Activated CD4-positive, alpha-beta T cell treated with anti-CD3 and anti-CD28 coated beads for 24 hours (primary cell): ENCODE measurements around the gene ZNF441.
"Not testable (repeated sequence)": the region's sequence is repeated elsewhere in the genome, so short reads cannot be mapped to it uniquely, and the experiment has no call there.

Experiments
- DNase-seq, 2 donors: peaks; one replicate each; pipeline ENCODE4 v3.0.0-alpha.2; 2020; ENCODE audit warnings: low read depth in 2 of 2

The ZNF441 gene

DNA sequence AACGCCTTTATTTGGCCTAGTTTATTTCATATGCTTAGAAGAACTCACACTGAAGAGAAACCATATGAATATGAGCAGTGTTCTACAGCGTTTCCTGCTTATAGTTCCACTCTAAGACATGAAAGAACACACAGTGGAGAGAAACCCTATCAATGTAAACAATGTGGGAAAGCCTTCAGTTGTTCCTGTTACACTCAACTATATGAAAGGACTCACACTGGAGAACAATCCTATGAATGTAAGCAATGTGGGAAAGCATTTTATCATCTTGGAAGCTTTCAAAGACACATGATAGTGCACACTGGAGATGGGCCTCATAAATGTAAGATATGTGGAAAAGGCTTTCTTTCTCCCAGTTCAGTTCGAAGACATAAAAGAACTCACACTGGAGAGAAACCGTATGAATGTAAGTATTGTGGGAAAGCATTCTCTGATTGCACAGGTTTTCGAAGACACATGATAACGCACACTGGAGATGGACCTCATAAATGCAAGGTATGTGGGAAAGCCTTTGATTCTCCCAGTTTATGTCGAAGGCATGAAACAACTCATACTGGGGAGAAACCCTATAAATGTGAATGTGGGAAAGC, 13.7 kb downstream of the ZNF441 start:
- no peak for DNase-seq

DNA sequence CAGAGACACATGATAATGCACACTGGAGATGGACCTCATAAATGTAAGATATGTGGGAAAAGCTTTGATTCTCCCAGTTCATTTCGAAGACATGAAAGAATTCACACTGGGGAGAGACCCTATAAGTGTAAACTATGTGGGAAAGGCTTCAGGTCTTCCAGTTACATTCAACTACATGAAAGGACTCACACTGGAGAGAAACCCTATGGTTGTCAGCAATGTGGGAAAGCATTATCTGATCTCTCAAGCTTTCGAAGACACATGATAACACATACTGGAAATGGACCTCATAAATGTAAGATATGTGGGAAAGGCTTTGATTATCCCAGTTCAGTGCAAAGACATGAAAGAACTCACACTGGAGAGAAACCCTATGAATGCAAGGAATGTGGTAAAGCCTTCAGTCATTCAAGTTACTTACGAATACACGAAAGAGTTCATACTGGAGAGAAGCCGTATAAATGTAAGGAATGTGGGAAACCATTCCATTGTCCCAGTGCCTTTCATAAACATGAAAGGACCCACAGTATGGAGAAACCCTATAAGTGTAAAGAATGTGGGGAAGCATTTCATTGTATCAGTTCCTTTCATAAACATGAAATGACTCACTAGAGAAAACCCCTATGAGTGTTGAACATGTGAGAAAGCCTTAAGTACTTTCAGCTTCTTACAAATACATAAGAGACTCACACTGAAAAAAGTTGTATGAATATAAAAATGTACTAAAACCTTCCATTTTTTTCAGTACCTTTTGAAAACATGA, 14.7 kb downstream of the ZNF441 start:
- DNase-seq = no peak

DNA sequence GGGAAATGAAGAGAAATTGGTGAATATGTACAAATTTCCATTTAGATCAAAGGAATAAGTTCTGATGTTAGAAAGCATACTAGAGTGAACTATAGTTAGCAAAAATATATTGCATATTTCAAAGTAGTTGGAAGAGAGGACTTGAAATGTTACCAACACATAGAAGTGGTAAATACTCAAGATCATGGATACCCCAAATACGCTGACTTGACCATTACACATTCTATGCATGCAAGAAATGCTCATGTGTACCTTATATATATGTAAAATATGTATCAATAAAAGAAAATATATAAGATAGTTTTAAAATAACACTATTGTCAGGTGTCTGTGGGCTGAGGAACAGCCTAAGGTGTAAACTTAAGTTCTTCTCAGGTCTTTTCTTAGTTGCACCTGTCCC, 17.0 kb downstream of the ZNF441 start:
- no peak for DNase-seq

DNA sequence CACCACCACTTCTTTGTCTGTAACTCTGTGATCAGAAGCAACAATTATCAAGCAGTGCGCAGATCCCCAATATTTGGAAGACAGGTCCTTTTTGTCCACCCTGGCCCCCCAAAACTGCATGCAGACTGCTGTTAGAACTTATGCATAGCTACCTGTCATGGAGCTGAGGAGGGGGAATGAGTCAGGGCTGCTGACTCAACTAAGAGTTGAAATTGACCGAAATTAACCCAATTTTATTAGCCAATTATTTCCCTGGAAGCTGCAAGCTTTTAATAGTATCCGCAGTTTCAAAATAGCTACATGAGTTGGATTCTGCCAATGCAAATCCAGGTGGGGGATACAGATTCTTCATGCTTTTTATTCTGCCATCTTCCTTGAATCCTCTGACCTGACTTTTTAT, 17.6 kb downstream of the ZNF441 start:
- DNase-seq = no peak

DNA sequence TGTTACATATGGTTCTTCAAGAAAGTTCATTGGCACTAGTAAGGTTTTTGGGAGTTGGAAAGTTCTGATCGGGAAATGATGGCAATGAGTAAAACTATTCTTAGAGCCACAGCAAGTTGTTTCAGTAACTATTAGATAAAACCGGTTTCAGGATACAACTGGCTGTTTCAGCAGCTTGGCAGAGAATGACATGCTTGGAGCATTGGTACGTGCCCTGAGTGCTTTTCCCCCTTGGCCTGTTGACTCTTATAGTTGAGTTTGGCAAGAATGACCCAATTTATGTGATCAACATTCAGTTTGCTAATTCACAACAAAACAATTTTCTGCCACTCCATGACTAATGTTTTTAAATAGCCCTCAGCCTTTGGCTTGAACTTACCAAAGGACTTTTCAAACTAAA, 20.7 kb downstream of the ZNF441 start:
- no peak for DNase-seq

DNA sequence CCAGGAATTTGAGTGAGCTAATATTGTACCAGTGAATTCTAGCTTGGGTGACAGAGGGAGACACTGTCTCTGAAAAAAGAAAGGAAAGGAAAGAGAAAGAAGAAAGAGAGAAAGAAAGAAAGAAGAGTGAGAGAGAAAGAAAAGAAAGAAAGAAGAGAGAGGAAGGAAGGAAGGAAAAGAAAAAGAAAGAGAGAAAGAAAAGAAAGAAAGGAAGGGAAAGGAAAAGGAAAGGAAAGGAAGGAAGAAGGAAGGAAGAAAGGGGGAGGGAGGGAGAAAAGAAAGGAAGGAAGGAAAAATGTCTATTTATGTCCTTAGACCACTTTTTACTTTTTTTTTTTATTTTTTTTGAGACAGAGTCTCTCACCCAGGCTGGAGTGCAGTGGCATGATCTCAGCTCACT, 26.1 kb downstream of the ZNF441 start:
- no peak for DNase-seq

DNA sequence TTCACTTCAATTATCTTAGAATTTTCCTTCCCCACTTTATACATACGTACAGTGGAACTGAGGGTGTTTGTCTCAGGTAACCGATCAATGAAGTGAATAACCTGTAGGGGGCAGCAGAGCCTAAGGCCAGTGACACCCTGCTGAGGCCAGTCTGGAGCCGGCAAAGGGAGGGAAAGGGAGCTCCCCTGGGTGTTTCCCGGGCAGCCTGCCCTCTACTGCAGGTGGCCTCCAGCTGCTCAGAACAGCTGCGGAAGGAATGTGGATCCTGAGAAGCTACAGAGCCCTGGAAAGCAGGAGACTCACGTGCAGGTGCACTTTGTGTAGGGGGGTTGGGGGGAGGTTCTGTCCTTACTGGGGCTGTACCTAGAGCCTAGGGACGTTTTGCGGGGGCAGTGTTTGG, 30.7 kb downstream of the ZNF441 start:
- DNase-seq = peak; percentile 66 to 71

DNA sequence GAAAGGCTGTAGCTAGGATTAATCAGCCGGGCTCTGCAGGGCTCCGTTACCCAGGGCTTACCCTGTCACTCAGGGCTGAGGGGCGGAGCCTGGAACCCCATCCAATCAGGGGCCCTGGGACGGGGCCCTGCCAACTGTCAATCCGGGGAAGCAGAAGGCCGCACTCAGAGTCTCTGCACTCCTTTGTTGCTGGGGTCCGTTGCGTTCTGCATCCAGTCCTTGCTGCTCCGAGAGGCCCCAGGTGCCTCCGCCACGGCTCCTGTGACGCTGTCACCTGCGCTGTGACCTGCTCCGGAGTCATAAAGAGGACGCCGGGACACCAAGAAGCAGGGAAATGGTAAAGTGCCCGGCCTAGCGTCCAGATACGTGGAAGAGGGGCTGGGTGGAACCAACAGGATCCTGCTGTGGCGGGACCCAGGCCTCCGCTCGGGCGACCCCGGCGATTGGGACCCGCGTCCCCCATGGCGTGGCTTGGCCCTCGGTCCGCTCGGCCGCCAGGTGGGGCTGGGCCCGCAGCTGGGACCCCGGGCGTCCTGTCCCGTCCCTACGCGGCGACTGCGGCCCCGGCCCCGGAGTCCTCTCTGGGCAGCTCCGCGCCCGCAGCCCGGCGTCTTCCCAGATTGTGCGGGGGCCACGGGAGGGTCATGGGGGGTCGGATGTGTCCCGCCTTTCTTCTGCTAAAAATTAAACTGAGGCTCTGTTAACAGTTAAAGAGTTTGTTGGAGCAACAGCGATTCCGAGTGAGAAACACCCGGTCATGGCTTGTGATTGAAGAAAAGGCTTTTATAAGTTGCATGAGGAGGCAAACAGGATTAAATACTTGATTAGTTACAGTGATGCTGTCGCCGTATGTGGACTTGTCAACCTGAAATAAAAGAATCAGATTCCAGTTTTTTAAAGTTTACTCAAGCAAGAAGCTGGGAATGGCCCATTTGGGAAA, 31.9 kb downstream of the ZNF441 start, which contains the start of gene ZNF491:
Gene ZNF491 (plus strand): TSS at position 133 of the 940 bp plus-strand sequence. CDS start 7,431 bp downstream, outside the sequence.
- peak; percentile 80 to 85 for DNase-seq

DNA sequence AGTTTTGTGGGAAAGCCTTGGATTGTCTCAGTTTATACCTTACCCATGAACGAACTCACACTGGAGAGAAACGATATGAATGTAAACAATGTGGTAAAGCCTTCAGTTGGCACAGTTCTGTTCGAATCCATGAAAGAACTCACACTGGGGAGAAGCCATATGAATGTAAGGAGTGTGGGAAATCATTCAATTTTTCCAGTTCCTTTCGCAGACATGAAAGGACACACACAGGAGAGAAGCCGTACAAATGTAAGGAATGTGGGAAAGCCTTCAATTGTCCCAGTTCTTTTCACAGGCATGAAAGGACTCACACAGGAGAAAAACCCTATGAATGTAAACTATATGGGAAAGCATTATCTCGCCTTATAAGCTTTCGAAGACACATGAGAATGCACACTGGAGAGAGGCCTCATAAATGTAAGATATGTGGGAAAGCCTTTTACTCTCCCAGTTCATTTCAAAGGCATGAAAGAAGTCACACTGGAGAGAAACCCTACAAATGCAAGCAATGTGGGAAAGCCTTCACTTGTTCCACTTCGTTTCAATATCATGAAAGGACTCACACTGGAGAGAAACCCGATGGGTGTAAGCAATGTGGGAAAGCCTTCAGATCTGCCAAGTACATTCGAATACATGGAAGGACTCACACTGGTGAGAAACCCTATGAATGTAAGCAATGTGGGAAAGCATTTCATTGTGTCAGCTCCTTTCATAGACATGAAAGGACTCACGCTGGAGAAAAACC, 39.7 kb downstream of the ZNF441 start:
- no peak for DNase-seq

DNA sequence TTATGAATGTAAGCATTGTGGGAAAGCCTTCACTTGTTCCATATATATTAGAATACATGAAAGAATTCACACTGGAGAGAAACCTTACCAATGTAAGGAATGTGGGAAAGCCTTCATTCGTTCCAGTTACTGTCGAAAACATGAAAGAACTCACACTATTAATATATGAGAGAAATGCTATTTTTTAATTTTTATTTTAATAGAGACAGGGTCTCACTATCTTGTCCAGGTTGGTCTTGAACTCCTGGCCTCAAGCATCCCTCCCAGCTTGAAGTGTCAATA, 40.2 kb downstream of the ZNF441 start:
- no peak for DNase-seq

DNA sequence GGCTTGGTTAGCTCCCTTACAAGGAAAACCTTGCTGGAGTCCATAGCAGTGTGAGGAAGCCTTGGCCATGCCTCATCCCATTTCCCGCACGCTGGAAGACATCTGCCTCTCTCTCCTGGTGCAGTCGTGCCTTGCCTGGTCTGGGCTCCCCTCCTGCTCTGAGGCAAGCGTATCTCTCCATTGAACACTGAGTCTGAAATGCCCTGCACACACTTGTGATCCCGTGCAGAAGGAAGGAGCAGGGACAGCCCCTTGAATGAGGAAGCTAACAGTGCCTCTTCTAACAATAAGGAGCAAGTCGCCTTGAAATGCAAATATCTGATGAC, 46.9 kb downstream of the ZNF441 start:
- DNase-seq = no peak

DNA sequence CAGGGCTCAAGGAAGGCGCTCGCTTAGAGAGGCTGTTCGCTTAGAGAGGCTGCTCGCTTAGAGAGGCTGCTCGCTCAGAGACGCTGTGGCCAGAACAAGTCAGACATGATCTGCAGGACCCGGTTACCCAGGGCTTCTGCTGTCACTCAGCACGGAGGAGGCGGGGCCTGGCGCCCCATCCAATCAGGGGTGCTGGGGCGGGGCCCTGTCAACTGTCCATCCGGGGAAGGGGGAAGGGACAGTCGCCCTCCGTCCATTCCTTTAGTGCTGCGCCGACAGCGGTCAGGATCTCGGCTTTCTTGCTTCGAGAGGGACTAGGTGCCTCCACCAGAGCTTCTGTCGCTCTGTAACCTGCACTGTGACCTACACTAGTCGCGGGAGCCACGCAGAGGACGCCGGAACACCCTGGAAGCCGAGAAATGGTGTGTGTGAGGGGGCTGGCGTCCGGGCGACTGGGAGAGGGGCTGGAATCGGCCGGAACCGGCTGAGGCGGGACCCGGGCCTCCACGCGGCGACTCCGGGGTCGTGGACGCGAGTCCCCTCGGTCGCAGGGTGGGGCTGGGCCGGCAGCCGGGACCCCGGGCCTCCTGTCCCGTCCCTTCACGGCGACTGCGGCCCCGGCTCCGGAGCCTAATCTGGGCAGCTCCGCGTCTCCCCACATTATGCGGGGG, 47.4 kb downstream of the ZNF441 start, which contains the start of gene ZNF440:
Gene ZNF440 (plus strand): TSS at position 245 of the 671 bp plus-strand sequence. CDS start 175 bp downstream, at position 420.
- peak; percentile 77 to 83 for DNase-seq

DNA sequence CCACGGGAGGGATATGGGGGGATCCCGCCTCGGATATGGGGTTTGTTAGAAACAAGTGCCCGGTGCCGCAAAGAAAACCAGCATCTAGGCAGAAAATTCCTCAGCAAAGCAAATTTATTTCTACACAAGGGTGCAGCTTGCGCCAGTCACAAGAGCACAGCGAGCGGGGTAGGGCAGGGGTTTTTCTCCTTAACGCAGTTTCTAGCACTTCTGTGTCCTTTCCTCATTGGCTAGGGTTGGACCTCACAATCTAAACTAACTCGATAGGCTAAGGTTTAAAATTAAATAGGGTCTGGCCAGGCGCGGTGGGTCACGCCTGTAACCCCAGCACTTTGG, 47.9 kb downstream of the ZNF441 start:
- no peak for DNase-seq

DNA sequence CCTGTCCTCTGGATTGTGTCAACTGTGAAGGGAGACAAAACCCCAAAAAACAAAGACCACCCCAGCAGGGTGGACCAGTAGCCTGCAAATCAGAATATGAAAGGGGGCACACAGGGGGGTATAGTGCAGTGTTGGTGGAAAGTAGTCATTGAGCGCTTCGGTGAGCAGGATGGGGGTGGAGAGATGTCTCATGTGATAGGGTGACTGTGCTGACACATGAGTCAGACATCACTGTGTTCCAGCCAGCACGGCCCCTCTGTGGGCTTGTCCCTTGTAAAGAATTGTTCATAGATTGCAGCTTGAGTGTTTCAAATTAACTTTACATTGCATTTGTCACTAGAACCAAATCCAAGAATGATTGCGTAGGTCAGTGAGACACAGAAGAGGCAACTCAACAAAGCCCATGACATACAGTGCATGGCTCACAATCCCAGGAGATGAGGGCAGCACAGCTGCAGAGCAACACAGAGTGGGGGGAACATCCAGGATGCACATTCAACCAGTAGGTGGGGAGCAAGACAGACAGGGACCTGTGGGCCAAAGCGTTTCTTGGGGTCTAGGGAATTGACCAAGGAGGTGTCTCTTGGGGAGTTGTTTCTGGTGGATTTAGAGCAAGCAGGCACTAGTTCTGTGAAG, 54.8 kb downstream of the ZNF441 start:
- DNase-seq = no peak

DNA sequence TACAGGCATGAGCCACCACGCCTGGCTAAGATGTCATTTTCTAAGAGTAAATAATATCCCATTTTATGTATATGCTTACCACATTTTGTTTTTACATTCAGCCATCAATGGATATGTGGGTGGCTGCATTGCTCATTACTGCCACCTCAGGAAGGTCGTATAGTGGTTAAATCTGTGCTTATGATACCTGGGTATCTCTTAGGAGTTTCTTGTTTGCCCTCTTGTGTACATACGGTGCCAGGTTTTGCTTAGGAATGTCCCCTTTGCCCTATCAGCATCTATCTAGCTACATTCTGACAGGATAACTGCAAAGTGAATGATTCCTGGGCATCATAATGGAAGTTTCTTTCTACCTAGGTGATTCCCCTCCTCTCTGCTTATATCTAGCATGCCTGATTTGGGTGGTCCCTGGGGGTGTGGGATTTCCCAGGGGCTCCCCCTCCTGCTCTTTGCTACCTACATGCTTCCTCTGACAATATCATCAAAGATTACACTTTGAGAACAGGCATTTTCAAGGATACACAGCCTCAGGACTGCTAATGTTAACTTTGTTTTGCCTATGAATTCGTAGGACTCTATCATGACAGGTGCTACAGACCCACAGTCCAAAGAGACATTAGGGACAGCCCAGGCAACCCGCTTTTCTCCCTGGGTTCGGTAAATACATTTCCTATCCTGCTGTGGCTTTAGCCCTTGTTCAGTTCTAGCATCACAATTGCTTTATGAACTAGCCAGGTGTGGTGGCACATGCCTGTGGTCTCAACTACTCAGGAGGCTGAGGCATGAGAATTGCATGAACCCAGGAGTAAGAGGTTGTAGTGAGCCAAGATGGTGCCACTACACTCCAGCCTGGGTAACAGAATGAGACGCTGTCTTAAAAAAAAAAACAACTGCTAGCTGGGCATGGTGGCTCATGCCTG, 62.4 kb downstream of the ZNF441 start:
- not testable (repeated sequence) for DNase-seq

DNA sequence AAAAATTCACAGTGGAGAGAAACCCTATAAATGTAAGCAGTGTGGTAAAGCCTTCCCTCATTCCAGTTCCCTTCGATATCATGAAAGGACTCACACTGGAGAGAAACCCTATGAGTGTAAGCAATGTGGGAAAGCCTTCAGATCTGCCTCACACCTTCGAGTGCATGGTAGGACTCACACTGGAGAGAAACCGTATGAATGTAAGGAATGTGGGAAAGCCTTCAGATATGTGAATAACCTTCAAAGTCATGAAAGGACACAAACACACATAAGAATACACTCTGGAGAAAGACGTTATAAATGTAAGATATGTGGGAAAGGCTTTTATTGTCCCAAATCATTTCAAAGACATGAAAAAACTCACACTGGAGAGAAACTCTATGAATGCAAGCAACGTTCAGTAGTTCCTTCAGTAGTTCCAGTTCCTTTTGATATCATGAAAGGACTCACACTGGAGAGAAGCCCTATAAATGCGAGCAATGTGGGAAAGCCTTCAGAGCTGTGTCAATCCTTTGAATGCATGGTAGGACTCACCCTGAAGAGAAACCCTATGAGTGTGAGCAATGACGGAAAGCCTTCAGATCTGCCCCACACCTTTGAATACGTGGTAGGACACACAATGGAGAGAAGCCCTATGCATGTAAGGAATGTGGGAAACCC, 65.6 kb downstream of the ZNF441 start:
- DNase-seq = no peak

DNA sequence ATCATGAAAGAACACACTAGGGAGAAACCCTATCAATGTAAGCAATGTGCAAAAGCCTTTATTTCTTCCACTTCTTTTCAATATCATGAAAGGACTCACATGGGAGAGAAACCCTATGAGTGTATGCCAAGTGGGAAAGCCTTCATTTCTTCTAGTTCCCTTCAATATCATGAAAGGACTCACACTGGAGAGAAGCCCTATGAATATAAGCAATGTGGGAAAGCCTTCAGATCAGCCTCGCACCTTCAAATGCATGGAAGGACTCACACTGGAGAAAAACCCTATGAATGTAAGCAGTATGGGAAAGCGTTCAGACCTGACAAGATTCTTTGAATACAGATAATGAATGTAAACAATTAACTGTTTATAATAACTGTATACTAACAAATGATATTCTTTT, 66.7 kb downstream of the ZNF441 start:
- no peak for DNase-seq
